Natural killer cell treated with Interleukin-12 subunit alpha and Interleukin-12 subunit beta and Interleukin-15 and Interleukin-18, amount 100 ng/mL, for 72 hours (primary cell): ENCODE results near the gene LZTFL1. TPM values are rescaled to one million over a fixed set of nuclear protein-coding genes. Genes with fewer than 3 reads are reported as not detected.
A peak's percentile ranks its signal among the peaks of the same experiment; 100 is the strongest.

Experiments used
- ATAC-seq, 2 donors: fragments of 150-1000 bp; cut with Tn5 transposase in 1 of 2; sonication (Bioruptor Pico), chemical (Tn5 transposase) in 1 of 2; 2 replicates each; pipeline ENCODE4 v1.10.0; 2021
- DNase-seq: peaks from one replicate; pipeline ENCODE4 v3.0.0; 2022; ENCODE audit warnings: low spot score
- H3K27ac Mint-ChIP-seq, 2 donors: 1 replicate in 1 of 2; 2 replicates in 1 of 2; pipeline ENCODE4 v1.8.0; 2022; ENCODE audit warnings: mixed read lengths in 2 of 2, mild to moderate bottlenecking in 1 of 2, moderate library complexity in 1 of 2
- H3K27me3 Mint-ChIP-seq, 2 donors: 1 replicate in 1 of 2; 2 replicates in 1 of 2; pipeline ENCODE4 v1.8.0; 2022; ENCODE audit warnings: mixed read lengths in 2 of 2
- H3K36me3 Mint-ChIP-seq: one replicate; pipeline ENCODE4 v1.8.0; 2022; ENCODE audit warnings: mixed read lengths
- H3K4me1 Mint-ChIP-seq, 2 donors: 1 replicate in 1 of 2; 2 replicates in 1 of 2; pipeline ENCODE4 v1.8.0; 2022; ENCODE audit warnings: low read depth in 2 of 2, mixed read lengths in 2 of 2, mild to moderate bottlenecking in 1 of 2
- H3K4me3 Mint-ChIP-seq: one replicate; pipeline ENCODE4 v1.8.0; 2022; ENCODE audit warnings: mixed read lengths
- H3K9me3 Mint-ChIP-seq: 2 replicates; pipeline ENCODE4 v1.8.0; 2022; ENCODE audit warnings: mixed read lengths
- total RNA-seq, 2 donors: library from RNA; stranded (reverse); gene quantifications; one replicate each; pipeline ENCODE4 v1.2.3, GENCODE V29; 2022

LZTFL1 gene, protein sequence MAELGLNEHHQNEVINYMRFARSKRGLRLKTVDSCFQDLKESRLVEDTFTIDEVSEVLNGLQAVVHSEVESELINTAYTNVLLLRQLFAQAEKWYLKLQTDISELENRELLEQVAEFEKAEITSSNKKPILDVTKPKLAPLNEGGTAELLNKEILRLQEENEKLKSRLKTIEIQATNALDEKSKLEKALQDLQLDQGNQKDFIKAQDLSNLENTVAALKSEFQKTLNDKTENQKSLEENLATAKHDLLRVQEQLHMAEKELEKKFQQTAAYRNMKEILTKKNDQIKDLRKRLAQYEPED
- total RNA-seq: 1 to 10 TPM; 6.7 to 7.1 TPM

- DNase-seq: peak; percentile 93
- no peaks in the 10 kb centered on the region for H3K9me3 Mint-ChIP-seq
- no peaks in the 10 kb centered on the region for H3K36me3 Mint-ChIP-seq
- peak within 1 kb of the TSS; percentile 95 for H3K4me3 Mint-ChIP-seq
- H3K27me3 Mint-ChIP-seq: no peaks in the 10 kb centered on the region
- ATAC-seq: peak; percentile 90 to 93
- peak within 1 kb of the TSS; percentile 90 to 91 for H3K27ac Mint-ChIP-seq
- H3K4me1 Mint-ChIP-seq: peaks cover 14 to 36% of the 10 kb centered on the region in 2 donors
These were observed at the start of gene LZTFL1 for GRCh38 chr3:45841757-45842491. Gene LZTFL1 (minus strand): TSS chr3:45842119. CDS start chr3:45841991, 128 bp downstream.

DNA sequence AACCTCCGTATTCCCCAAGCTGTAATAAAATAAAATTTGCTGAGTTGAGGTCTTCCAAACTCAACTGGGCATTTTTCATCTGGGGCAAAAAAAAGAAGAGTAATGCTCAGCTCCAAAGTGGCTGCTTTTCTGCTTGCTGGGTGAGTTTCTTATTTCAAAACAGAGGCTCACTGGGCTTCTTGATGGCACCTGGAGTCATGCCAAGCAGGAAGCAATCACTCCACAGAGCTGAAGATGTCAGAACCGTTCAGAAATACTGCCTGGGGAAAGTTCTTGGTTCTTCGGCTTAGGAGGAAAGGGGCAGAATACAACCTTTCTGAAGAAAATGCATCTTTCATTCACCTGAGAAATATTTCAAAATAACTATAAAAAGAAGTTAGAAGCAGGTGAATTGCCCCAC, 48.5 kb upstream of the LZTFL1 start:
- H3K4me1 Mint-ChIP-seq: peaks cover 10 to 18% of the 10 kb centered on the region in 2 donors
- DNase-seq (no peak), ATAC-seq (no peak)
- no peaks in the 10 kb centered on the region for H3K36me3 Mint-ChIP-seq
- peaks cover 0 to 12% of the 10 kb centered on the region in 2 donors for H3K27me3 Mint-ChIP-seq
- no peaks in the 10 kb centered on the region for H3K9me3 Mint-ChIP-seq
- no peak overlapping the region for H3K4me3 Mint-ChIP-seq
- H3K27ac Mint-ChIP-seq: no peak overlapping the region

GRCh38 chr3:45889337-45889736, 47.4 kb upstream of the LZTFL1 start:
- no peaks in the 10 kb centered on the region for H3K36me3 Mint-ChIP-seq
- H3K9me3 Mint-ChIP-seq: no peaks in the 10 kb centered on the region
- H3K4me1 Mint-ChIP-seq: peaks cover 17 to 18% of the 10 kb centered on the region in 2 donors
- H3K27me3 Mint-ChIP-seq: peaks cover 8 to 17% of the 10 kb centered on the region in 2 donors
- no peak overlapping the region for H3K4me3 Mint-ChIP-seq
- DNase-seq: no peak
- H3K27ac Mint-ChIP-seq: no peak overlapping the region
- no peak for ATAC-seq

DNA sequence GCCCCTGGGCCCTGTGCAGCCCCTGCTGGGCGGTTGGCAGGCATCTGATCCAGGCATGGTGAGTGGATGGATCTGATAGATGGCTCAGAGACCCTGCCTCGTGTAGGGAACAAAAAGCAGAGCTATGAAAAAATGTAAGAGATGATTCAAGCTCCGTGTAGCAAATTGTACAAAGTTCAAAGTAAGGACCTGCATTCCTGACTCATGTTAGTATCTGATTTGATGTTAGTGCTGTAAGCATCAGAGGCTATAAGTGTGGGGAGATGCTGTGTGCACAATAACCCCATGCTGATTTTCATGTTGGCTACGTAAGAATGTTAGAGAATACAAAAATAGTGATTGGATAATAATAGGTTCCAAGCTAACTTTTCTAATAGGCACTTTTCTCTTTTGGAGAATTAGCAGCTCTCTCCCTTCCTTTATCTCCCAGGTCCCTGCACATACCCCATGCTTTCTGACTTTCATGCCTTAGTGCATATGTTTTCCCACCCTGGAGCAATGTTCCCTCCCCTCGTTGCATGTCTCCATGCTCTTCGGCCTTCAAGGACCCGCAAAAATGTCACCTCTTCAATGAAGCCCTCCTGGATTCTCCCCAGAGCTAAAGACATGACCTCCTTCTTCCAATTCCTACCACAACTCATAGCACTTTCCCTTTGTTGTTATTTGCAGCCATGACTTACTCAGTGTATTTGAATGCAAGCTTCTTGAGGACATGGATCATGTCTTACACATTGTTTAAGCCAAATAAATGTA, 46.0 kb upstream of the LZTFL1 start:
- H3K4me3 Mint-ChIP-seq: no peak overlapping the region

DNA sequence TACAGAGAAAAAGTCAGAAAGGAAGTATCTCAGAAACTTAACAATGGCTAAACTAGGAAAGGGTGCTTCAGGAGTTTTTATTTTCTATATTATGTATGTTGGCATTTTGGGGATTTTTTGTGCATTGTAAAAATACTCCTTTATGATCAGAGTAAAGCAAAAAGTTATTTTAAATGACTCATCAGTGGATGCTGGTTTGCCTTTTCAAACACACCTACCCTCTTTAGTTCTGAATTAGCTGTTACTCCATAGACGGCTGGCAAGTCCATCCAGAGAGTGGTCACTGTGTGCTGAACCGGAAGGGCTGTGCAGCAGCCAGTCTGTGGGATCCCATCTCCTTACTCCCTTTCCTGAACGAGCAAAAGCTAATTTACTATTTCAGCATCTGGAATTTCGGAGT, 45.4 kb upstream of the LZTFL1 start:
- peaks cover 4 to 10% of the 10 kb centered on the region in 2 donors for H3K4me1 Mint-ChIP-seq
- ATAC-seq: no peak
- H3K9me3 Mint-ChIP-seq: no peaks in the 10 kb centered on the region
- DNase-seq: no peak
- H3K4me3 Mint-ChIP-seq: no peak overlapping the region
- H3K27me3 Mint-ChIP-seq: peaks cover 20 to 22% of the 10 kb centered on the region in 2 donors
- H3K27ac Mint-ChIP-seq: no peak overlapping the region
- no peaks in the 10 kb centered on the region for H3K36me3 Mint-ChIP-seq

More for the DNA sequence above, 46.0 kb upstream of the LZTFL1 start:
- ATAC-seq: no peak
- Mint-ChIP-seq H3K4me1 (peaks cover 9% of the 10 kb centered on the region in 2 donors), H3K9me3 (no peaks in the 10 kb centered on the region), H3K36me3 (no peaks in the 10 kb centered on the region), H3K27ac (no peak overlapping the region), H3K27me3 (peaks cover 20 to 22% of the 10 kb centered on the region in 2 donors)
- DNase-seq: no peak

GRCh38 chr3:45885979-45886705, 44.2 kb upstream of the LZTFL1 start, which contains the start of gene CCR9:
Gene CCR9 (plus strand): TSS chr3:45886543. CDS start chr3:45894934, 8,391 bp downstream.
- ATAC-seq (no peak), DNase-seq (no peak)
- H3K4me1 Mint-ChIP-seq: peaks cover 7 to 22% of the 10 kb centered on the region in 2 donors
- peaks cover 19 to 20% of the 10 kb centered on the region in 2 donors for H3K27me3 Mint-ChIP-seq
- H3K36me3 Mint-ChIP-seq: no peaks in the 10 kb centered on the region
- H3K4me3 Mint-ChIP-seq: no peak within 1 kb of the TSS
- H3K9me3 Mint-ChIP-seq: no peaks in the 10 kb centered on the region
- H3K27ac Mint-ChIP-seq: no peak within 1 kb of the TSS

- Mint-ChIP-seq H3K9me3 (no peaks in the 10 kb centered on the region), H3K36me3 (no peaks in the 10 kb centered on the region), H3K4me3 (no peak overlapping the region), H3K4me1 (peaks cover 16 to 31% of the 10 kb centered on the region in 2 donors), H3K27ac (no peak overlapping the region), H3K27me3 (peaks cover 20% of the 10 kb centered on the region in 2 donors)
- ATAC-seq (no peak), DNase-seq (no peak)
These were observed 42.7 kb upstream of the LZTFL1 start for GRCh38 chr3:45884368-45885201.

DNA sequence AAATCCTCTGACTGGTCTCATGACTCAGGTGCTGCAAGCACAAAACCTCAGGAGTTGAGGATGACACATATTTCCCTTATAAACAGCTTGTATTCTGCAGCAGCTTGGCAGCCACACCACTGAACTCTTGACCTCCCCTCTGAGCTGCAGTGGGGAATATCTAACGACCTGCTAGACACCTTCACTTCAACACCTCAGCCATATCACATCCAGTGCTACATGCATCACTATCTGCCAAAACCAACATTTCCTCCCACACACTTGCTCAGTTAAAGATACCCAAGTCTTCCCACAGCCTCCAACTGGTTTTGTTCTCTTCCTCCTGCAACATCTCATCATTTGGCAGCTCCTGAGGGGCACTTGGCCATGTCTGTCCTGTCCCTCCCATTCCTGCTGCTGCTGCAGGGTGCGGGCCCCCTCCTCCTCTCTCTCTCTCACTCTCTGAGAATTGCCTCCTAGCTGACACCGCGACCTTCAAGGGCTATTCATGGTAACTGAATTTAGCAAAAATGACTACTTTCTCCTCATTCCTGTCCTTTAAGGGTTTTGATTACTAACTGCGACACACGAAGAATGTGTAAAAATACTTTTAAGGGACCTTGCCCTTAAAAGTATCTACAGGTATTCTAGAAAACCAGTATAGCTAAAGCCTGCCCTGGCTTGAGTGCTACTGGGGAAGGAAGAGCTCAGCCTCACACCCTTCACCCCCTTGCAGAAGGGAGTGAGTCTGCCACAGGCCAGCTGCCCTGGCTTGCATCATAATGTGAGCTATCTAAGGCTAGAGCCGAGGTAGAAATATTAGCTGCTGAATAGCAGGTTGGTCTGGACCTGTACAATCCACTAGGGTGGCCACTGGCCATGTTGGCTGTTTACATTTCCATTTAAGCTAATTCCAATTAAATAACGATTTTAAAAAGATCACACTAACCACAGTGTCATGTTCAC, 39.4 kb upstream of the LZTFL1 start:
- no peak for DNase-seq

DNA sequence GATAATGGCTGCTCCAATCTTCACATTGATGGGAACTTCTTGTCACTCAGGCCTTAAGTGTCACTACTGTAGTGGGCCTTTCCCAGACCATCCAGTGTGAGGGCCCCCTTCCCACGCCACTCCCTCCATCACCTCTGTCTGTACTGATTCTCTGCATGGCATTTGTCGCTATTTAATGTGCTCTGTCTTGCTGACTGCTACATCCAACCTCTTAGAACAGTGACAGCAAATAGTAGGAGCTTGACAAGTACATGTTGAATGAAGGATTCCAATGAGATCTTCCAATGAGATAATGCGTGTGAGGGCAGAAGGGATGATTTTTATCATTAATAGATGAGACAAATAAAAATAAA, 38.8 kb upstream of the LZTFL1 start:
- H3K27me3 Mint-ChIP-seq: peaks cover 28% of the 10 kb centered on the region in 2 donors
- DNase-seq (no peak), ATAC-seq (no peak)
- peak overlapping the region in 1 of 2 donors; percentile 63 for H3K27ac Mint-ChIP-seq
- H3K36me3 Mint-ChIP-seq: no peaks in the 10 kb centered on the region
- peaks cover 20 to 37% of the 10 kb centered on the region in 2 donors for H3K4me1 Mint-ChIP-seq
- H3K4me3 Mint-ChIP-seq: peak overlapping the region; percentile 56
- no peaks in the 10 kb centered on the region for H3K9me3 Mint-ChIP-seq

More for the DNA sequence above, 39.4 kb upstream of the LZTFL1 start:
- H3K27me3 Mint-ChIP-seq: peaks cover 28% of the 10 kb centered on the region in 2 donors
- H3K27ac Mint-ChIP-seq: peak overlapping the region in 1 of 2 donors; percentile 63
- H3K9me3 Mint-ChIP-seq: no peaks in the 10 kb centered on the region
- H3K36me3 Mint-ChIP-seq: no peaks in the 10 kb centered on the region
- peak overlapping the region; percentile 56 for H3K4me3 Mint-ChIP-seq
- peaks cover 20 to 37% of the 10 kb centered on the region in 2 donors for H3K4me1 Mint-ChIP-seq
- peak; percentile 91 for ATAC-seq

DNA sequence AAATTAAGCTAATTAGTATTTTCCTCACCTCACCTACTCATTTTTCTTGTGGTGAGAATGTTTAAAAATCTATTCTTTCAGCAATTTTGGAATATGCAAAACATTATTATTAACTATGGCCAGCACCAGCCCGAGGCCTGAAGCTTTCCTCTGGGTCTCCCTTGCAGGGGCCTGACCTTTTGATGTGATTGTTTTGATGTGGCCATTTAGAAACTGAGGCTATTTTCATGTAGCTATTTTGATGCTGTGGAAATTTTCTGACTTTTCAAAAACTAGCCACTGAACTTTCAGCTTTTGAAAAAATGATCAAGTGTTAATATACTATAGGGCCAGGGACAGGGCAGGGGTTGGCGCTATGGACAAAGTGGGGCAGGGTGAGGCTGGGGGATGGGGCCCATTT, 36.2 kb upstream of the LZTFL1 start:
- H3K27me3 Mint-ChIP-seq: peaks cover 28 to 30% of the 10 kb centered on the region in 2 donors
- H3K4me3 Mint-ChIP-seq: no peak overlapping the region
- no peak for ATAC-seq
- H3K9me3 Mint-ChIP-seq: no peaks in the 10 kb centered on the region
- DNase-seq: no peak
- H3K36me3 Mint-ChIP-seq: peaks cover 7% of the 10 kb centered on the region
- H3K4me1 Mint-ChIP-seq: peaks cover 29 to 45% of the 10 kb centered on the region in 2 donors
- H3K27ac Mint-ChIP-seq: no peak overlapping the region

DNA sequence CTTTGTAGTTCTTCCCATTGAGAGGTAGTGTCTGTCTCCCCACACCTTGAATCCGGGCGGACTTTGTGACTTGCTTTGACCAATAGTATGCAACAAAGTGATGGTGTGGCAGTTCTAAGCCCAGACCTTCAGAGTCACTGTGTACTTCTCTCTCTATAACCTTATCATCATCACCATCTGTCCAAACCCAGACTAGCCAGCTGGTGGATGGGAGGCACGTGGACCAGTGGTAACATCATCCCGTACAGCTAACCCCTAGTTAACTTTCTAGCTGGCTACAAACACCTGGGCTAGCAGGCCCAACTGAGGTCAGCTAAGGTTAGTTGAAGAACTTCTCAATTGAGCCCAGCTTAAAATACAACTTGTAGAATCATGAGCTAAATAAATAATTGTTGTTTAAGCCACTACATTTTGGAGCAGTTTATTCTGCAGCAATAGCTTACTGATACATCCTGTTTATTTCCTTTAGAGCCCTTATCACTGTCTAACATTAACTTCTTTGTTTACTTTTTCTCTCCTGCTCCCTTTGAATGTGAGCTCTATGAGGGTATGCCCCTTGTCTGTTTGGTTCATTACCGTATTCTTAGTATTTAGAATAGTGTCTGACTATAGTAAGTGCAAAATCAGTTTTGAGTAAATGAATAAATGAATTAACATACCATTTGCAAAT, 32.9 kb upstream of the LZTFL1 start:
- ATAC-seq: no peak
- Mint-ChIP-seq H3K27ac (no peak overlapping the region), H3K4me1 (peaks cover 21 to 46% of the 10 kb centered on the region in 2 donors), H3K9me3 (no peaks in the 10 kb centered on the region), H3K27me3 (peaks cover 42 to 43% of the 10 kb centered on the region in 2 donors), H3K4me3 (no peak overlapping the region), H3K36me3 (peaks cover 7% of the 10 kb centered on the region)
- no peak for DNase-seq
